Activated CD8-positive, alpha-beta T cell treated with anti-CD3 and anti-CD28 coated beads, Interleukin-2, amount 10 ng/mL, durations not matched to agents 7 days and 5 days (primary cell): ENCODE results near the gene ADORA2B. TPM values are rescaled to one million over a fixed set of nuclear protein-coding genes. Genes with fewer than 3 reads are reported as not detected.
A peak's percentile ranks its signal among the peaks of the same experiment; 100 is the strongest.
"Not testable (repeated sequence)": the region's sequence is repeated elsewhere in the genome, so short reads cannot be mapped to it uniquely, and the experiment has no call there.

Experiments
- ATAC-seq: fragments of 150-1000 bp; cut with Tn5 transposase; one replicate; pipeline ENCODE4 v1.10.0; 2021; ENCODE audit warnings: moderate library complexity
- CTCF ChIA-PET: fragments of 350-600 bp; sonication (Branson Sonifier 250); formaldehyde crosslinking; loops from one replicate; lab custom pipeline; 2021; ENCODE audit warnings: antibody characterized with exemption; lab: Charles Lee
- POLR2A ChIA-PET: fragments of 350-600 bp; sonication (Branson Sonifier 250); formaldehyde crosslinking; loops from one replicate; lab custom pipeline; 2021; ENCODE audit warnings: antibody characterized with exemption; lab: Charles Lee
- DNase-seq: peaks from one replicate; pipeline ENCODE4 v3.0.0-alpha.2; 2020
- H3K27ac Mint-ChIP-seq: one replicate; pipeline ENCODE4 v1.8.0; 2021; ENCODE audit warnings: mild to moderate bottlenecking, mixed read lengths
- H3K27me3 Mint-ChIP-seq: one replicate; pipeline ENCODE4 v1.8.0; 2021; ENCODE audit warnings: low read depth, mixed read lengths
- H3K36me3 Mint-ChIP-seq: one replicate; pipeline ENCODE4 v1.8.0; 2021; ENCODE audit warnings: low read depth, mixed read lengths
- H3K4me1 Mint-ChIP-seq: one replicate; pipeline ENCODE4 v1.8.0; 2021; ENCODE audit warnings: low read depth, mixed read lengths
- H3K4me3 Mint-ChIP-seq: one replicate; pipeline ENCODE4 v1.8.0; 2021; ENCODE audit warnings: mild to moderate bottlenecking, mixed read lengths
- H3K9me3 Mint-ChIP-seq: one replicate; pipeline ENCODE4 v1.8.0; 2022; ENCODE audit warnings: mixed read lengths; ENCODE audit not compliant: insufficient read depth
- total RNA-seq, 2 experiments: library from RNA; stranded (reverse); gene quantifications; one replicate each; pipeline ENCODE4 v1.2.3, GENCODE V29; 2021

The ADORA2B gene
- total RNA-seq, 2 experiments from 2014 or later, result 1.7 to 2.9 TPM

DNA sequence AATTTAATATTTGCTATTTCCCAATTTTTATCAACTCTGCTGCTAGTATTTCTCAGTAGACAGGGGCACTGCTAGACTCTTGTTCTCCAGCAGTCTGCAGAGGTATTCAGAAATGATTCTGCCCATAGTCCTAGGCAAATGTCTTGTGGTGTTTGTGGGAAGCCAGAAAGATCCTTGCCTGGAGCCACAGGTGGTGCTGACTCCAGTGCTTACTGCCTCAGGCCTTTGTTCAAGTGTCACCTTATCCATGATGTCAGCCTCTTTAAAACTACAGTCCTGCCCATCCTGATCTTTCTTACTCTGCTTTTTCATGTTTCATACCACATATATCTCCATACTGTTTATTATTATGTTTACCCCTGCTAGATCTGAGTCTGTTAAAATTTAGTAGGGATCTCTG is 28.1 kb downstream of the ADORA2B start:
- DNase-seq, result no peak
- no peaks in the 10 kb centered on the region for H3K9me3 Mint-ChIP-seq
- H3K4me1 Mint-ChIP-seq, result peaks cover 11% of the 10 kb centered on the region
- CTCF ChIA-PET, result interaction anchor here (1.4 kb wide), 1 partner anchor 24 kb away, joined by 3 read pairs; no protein-coding TSS in a partner anchor
- POLR2A ChIA-PET, result no interaction called here
- peak; percentile 42 for ATAC-seq
- peaks cover 17% of the 10 kb centered on the region for H3K36me3 Mint-ChIP-seq
- H3K4me3 Mint-ChIP-seq, result no peak overlapping the region
- H3K27ac Mint-ChIP-seq, result no peak overlapping the region
- no peaks in the 10 kb centered on the region for H3K27me3 Mint-ChIP-seq

DNA sequence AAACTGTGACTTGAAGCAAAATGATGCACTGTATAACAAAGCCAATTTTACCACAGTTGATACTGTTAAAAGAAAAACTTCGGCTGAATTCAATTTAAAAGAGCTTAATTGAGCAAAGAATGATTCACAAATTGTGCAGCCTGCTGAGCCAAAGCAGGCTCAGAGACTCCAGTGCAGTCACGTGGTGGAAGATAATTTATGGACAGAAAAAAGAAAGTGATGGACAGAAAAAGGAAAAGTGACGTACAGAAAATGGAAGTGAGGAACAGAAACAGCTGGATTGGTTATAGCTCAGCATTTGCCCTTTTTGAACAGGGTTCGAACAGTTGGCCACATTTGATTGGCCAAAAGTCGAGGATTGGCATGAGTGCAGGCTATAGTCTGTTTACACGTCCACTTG is 28.9 kb downstream of the ADORA2B start:
- Mint-ChIP-seq H3K9me3 (no peaks in the 10 kb centered on the region), H3K27me3 (no peaks in the 10 kb centered on the region), H3K27ac (no peak overlapping the region), H3K4me1 (peaks cover 11% of the 10 kb centered on the region), H3K4me3 (no peak overlapping the region), H3K36me3 (peaks cover 19% of the 10 kb centered on the region)
- ATAC-seq, result no peak
- DNase-seq, result no peak
- ChIA-PET POLR2A (no interaction called here), CTCF (interaction anchor here (1.4 kb wide), 1 partner anchor 23 kb away, joined by 3 read pairs; no protein-coding TSS in a partner anchor)

DNA sequence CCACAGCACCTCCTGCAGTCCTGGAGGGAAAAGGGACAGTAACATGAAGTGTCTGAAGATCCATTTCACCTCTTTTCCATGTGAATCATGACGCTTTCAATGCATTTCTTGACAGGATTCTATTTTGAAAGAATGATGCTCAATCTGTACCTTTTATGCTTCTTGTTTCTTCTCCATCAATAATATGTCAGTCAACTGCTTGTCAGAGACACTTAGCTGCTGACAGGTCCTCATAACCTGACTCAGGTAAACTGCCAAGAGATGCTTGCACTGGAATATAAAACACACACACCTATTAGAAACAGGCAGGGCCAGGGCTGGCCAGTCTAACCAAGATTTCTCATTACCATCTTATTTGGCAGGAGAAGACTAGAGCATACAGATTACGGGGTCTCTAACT is 33.0 kb downstream of the ADORA2B start:
- Mint-ChIP-seq H3K4me1 (peaks cover 26% of the 10 kb centered on the region), H3K4me3 (no peak overlapping the region), H3K27ac (no peak overlapping the region), H3K9me3 (no peaks in the 10 kb centered on the region), H3K27me3 (no peaks in the 10 kb centered on the region), H3K36me3 (peaks cover 36% of the 10 kb centered on the region)
- CTCF ChIA-PET, result no interaction called here
- ATAC-seq (no peak), DNase-seq (no peak)
- POLR2A ChIA-PET, result no interaction called here

DNA sequence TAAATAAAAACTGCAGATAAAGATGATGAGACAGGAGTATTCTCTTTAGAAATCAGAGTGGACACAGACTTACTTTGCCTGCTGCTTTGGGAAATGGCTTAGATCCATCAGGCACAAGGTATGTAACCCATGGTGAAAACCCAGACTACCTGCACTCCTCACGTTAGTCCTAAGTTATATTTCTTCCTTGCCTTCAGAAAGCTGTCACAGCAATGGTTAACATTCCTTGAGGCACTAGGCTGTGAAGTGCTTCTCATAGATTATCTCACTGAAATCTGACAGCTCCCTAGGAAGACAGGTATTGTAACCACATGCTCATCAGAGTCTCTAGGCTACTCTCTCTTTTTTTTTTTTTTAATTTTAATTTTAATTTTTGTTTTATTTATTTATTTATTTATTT is 33.7 kb downstream of the ADORA2B start:
- CTCF ChIA-PET, result no interaction called here
- Mint-ChIP-seq H3K4me3 (no peak overlapping the region), H3K27ac (no peak overlapping the region), H3K4me1 (peaks cover 21% of the 10 kb centered on the region), H3K36me3 (peaks cover 36% of the 10 kb centered on the region), H3K9me3 (no peaks in the 10 kb centered on the region), H3K27me3 (no peaks in the 10 kb centered on the region)
- ATAC-seq (no peak), DNase-seq (no peak)
- POLR2A ChIA-PET, result no interaction called here

DNA sequence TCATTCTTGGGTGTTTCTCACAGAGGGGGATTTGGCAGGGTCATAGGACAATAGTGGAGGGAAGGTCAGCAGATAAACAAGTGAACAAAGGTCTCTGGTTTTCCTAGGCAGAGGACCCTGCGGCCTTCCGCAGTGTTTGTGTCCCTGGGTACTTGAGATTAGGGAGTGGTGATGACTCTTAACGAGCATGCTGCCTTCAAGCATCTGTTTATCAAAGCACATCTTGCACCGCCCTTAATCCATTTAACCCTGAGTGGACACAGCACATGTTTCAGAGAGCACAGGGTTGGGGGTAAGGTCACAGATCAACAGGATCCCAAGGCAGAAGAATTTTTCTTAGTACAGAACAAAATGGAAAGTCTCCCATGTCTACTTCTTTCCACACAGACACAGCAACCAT is 34.1 kb downstream of the ADORA2B start:
- H3K27ac Mint-ChIP-seq, POLR2A ChIA-PET, DNase-seq, H3K4me3 Mint-ChIP-seq, ATAC-seq, CTCF ChIA-PET, H3K9me3 Mint-ChIP-seq, H3K27me3 Mint-ChIP-seq: not testable (repeated sequence)
- H3K36me3 Mint-ChIP-seq, result peaks cover 41% of the 10 kb centered on the region
- peaks cover 21% of the 10 kb centered on the region for H3K4me1 Mint-ChIP-seq

DNA sequence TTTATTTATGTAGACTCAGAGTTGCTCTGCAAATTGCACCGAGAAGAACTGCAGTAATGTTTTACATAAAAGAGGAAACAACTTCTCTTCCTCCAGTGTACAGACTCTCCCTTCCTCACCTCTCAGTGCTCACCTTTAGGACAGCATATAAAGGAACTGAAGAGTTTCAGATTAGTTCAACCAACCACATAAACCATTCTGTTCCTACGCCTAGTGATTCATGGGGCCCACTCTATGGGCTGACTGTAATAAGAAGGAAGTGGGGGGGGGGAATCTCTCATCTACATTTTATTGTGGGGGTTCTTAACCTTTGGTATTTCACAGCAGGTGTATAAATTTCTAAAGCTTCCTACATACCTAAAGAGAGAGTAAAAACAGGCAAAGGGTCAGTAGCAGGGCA is 36.3 kb downstream of the ADORA2B start:
- peak overlapping the region; percentile 44 for H3K27ac Mint-ChIP-seq
- no peaks in the 10 kb centered on the region for H3K9me3 Mint-ChIP-seq
- ChIA-PET CTCF (no interaction called here), POLR2A (no interaction called here)
- peaks cover 21% of the 10 kb centered on the region for H3K4me1 Mint-ChIP-seq
- ATAC-seq (peak; percentile 78), DNase-seq (no peak)
- peaks cover 39% of the 10 kb centered on the region for H3K36me3 Mint-ChIP-seq
- no peaks in the 10 kb centered on the region for H3K27me3 Mint-ChIP-seq
- H3K4me3 Mint-ChIP-seq, result no peak overlapping the region

DNA sequence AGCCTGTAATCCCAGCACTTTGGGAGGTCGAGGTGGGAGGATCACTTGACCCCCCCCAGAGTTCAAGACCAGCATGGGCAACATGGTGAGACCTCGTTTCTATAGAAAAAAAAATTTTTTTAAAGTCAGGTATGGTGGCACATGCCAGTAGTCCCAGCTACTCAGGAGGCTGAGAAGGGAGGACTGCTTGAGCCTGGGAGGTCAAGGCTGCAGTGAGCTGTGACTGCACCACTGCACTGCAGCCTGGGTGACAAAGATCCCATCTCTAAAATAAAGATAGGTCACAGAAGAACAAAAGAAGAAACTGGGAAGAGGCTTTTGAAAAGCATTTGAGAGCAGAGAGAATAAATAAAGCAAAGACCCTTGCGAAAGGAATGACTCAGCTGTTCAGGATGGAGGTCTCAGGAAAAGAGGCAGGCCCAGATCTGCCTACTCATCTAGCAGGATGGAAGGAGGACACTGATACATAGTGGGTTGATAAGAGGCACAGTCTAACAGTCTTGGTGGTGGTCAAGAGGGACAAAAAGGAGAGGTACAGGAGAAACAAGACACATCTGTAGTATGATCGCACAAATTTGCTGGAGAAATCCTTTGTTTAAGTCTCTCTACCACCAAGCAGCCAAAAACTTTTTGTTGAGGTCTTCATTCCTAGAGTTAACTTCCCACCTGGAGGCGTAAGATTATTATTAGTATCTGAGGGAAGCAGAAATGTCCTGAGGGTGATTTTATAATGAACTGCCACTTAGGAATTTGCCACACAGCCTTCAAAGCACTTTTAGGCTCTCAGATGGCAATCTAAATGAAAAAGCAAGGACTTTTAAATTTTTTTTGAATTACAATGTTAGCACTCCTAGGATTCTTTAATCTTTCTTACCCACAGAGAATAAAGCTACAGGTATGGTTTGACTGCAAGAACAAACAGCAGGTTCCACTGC is 37.0 kb downstream of the ADORA2B start:
- no peaks in the 10 kb centered on the region for H3K9me3 Mint-ChIP-seq
- ChIA-PET CTCF (interaction anchor here (1.6 kb wide), 1 partner anchor 23 kb away, joined by 5 read pairs; no protein-coding TSS in a partner anchor), POLR2A (no interaction called here)
- peaks cover 42% of the 10 kb centered on the region for H3K36me3 Mint-ChIP-seq
- no peak for ATAC-seq
- peaks cover 21% of the 10 kb centered on the region for H3K4me1 Mint-ChIP-seq
- H3K27ac Mint-ChIP-seq, result peak overlapping the region; percentile 66
- no peak for DNase-seq
- H3K27me3 Mint-ChIP-seq, result no peaks in the 10 kb centered on the region
- no peak overlapping the region for H3K4me3 Mint-ChIP-seq

DNA sequence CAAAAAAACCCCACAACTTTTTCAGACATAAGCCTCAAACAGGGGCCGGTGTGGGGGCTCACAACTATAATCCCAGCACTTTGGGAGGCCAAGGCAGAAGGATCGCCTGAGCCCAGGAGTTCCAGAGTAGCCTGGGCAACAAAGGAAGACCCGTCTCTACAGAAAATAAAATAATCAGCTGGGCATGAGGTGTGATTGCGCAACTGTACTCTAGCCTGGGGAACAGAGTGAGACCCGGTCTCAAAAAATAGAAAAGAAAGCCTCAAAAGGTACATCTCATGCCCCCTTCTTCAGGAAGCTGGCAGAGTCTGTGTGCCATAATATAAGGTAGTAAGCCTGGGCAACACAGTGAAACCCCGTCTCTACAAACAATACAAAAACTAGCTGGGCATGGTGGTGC is 51.4 kb downstream of the ADORA2B start:
- no peak overlapping the region for H3K27ac Mint-ChIP-seq
- H3K4me1 Mint-ChIP-seq, result peaks cover 16% of the 10 kb centered on the region

DNA sequence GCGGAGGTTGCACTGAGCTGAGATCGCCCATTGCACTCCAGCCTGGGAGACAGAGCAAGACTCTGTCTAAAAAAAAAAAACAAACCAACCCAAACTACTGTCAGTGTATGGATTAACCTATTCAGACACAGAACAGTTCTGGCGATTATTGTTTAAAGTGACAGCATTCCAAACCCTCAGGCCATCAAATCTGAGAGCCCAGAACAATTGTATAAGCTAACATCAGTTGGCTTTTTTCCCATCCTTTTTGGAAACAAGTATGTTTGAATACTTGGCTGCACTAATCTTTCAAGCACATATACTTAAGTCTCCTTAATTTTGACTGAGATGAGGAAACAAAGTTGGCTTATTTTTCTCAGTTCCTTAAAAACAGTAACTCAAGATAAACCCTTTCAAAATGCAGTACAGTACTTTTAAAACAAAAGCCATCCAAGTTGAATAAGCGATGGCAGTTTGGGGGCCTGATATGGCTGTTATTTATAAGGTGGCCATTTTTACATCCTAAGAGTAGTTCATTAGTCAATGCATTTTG is 53.2 kb downstream of the ADORA2B start:
- Mint-ChIP-seq H3K36me3 (peaks cover 32% of the 10 kb centered on the region), H3K4me3 (no peak overlapping the region), H3K9me3 (no peaks in the 10 kb centered on the region), H3K27ac (no peak overlapping the region), H3K27me3 (no peaks in the 10 kb centered on the region), H3K4me1 (peaks cover 30% of the 10 kb centered on the region)
- ATAC-seq, result no peak
- ChIA-PET POLR2A (no interaction called here), CTCF (interaction anchor here (0.7 to 2.9 kb wide), 12 partner anchors 13 to 523 kb away, joined by 3 to 28 read pairs (median 4); partner anchors contain the start of gene ADORA2B)
- DNase-seq, result no peak

More for the DNA sequence above, 51.4 kb downstream of the ADORA2B start:
- ChIA-PET POLR2A (interaction anchor here (0.7 kb wide), 1 partner anchor 98 kb away, joined by 3 read pairs; no protein-coding TSS in a partner anchor), CTCF (interaction anchor here (0.9 to 1.3 kb wide), 2 partner anchors 23 to 51 kb away, joined by 3 to 6 read pairs; partner anchors contain the start of gene ADORA2B)
- H3K4me3 Mint-ChIP-seq, result no peak overlapping the region
- no peak for ATAC-seq
- H3K27me3 Mint-ChIP-seq, result no peaks in the 10 kb centered on the region
- no peak for DNase-seq
- H3K9me3 Mint-ChIP-seq, result no peaks in the 10 kb centered on the region
- H3K36me3 Mint-ChIP-seq, result peaks cover 14% of the 10 kb centered on the region

DNA sequence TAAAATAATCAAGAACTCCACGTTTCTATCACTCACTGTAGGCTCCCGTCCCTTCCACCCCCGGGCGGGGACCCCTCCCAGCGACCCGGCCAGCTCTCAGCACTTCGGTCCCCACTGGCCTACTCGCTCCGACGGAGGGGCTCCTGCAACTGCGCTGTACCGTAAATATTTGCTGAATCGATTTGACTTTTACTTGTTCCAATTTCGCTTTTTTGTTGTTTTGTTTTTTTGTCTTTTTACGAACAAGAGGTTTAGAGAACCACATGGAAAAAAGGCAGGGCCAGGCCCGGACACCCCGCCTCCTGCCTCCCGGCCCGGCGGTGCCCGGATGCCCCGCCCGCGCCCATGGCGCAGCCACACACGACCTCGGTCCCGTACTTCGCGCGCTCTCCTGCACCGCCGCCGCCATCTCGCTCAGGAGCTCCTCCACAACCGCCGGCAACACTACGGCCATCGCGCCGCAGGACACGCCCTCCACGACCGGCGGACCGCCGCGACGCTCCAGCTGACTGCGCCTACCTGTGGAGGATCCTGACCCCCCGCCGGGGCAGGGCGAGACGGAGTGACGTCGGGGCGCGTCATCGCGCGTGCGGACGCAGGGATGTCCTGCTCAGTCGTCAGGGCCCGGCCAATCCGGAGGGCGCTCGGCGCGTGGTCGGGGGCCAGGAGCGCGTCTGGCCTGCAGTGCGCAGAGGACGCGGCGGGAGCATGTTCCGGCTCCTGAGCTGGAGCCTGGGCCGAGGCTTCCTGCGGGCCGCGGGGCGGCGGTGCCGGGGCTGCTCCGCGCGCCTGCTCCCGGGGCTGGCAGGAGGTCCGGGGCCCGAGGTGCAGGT is 54.4 kb downstream of the ADORA2B start, which contains the start of the genes TTC19 and ZSWIM7:
Gene TTC19, plus strand, starts transcription at position 684 of the 833 bp plus-strand sequence. Its CDS starts 25 bp downstream, at position 709.
Gene ZSWIM7, minus strand, starts transcription at position 564 of the 833 bp plus-strand sequence. Its CDS starts 110 bp downstream, at position 454.
- Mint-ChIP-seq H3K27me3 (no peaks in the 10 kb centered on the region), H3K36me3 (peaks cover 40% of the 10 kb centered on the region), H3K4me3 (peak within 1 kb of the TSS; percentile 93), H3K9me3 (no peaks in the 10 kb centered on the region), H3K27ac (peak within 1 kb of the TSS; percentile 99), H3K4me1 (peaks cover 32% of the 10 kb centered on the region)
- DNase-seq (peak; percentile 96), ATAC-seq (peak; percentile 91)
- ChIA-PET CTCF (interaction anchor here (0.6 to 2.9 kb wide), 10 partner anchors 12 to 579 kb away, joined by 3 to 28 read pairs (median 4); partner anchors contain the start of gene ADORA2B), POLR2A (interaction anchor here (0.6 to 2.4 kb wide), 6 partner anchors 10 to 211 kb away, joined by 3 to 11 read pairs (median 3); partner anchors contain the start of gene ADORA2B)
